HCT116 (cell line): ENCODE data around the gene OPCML. TPM values are rescaled to one million over a fixed set of nuclear protein-coding genes. Genes with fewer than 3 reads are reported as not detected.

Experiments
- ATAC-seq: fragments of 200-7000 bp; cut with Tn5 transposase; 2 replicates; pipeline ENCODE4 v1.9.1; 2020; ENCODE audit warnings: mild to moderate bottlenecking, moderate library complexity
- BruUV-seq: library from RNA; stranded (reverse); fragments of 400-500 nt; replicated peaks from 2 replicates; lab custom pipeline; 2021; lab: Mats Ljungman, UMichigan
- CTCF ChIA-PET: fragments of 300-600 bp; sonication (Branson Sonifier 250); formaldehyde crosslinking; loops from one replicate; lab custom pipeline; 2021; ENCODE audit warnings: antibody characterized with exemption; lab: Charles Lee
- POLR2A ChIA-PET: fragments of 300-600, 350-600 bp; sonication (Branson Sonifier 250); formaldehyde crosslinking; loops from one replicate; lab custom pipeline; 2021; ENCODE audit warnings: antibody characterized with exemption; lab: Charles Lee
- RAD21 ChIA-PET, 2 experiments: fragments of 300-600 bp; sonication (Branson Sonifier 250); formaldehyde crosslinking; loops; one replicate each; lab custom pipeline; 2023; ENCODE audit warnings: low total read pairs in 2 of 2; ENCODE audit not compliant: uncharacterized antibody in 2 of 2, unreplicated experiment in 2 of 2, low non-redundant PET in 1 of 2; lab: Charles Lee
- DNase-seq: peaks from one replicate; pipeline ENCODE4 v3.0.0-alpha.2; 2010; ENCODE audit warnings: low read depth, low spot score
- H2AFZ ChIP-seq: fragments of 200-600 bp; shearing (Covaris generic), sonication (generic); 2 replicates; pipeline ENCODE4 v1.6.1; 2017; ENCODE audit warnings: low read depth, mixed run types, mixed read lengths, antibody characterized with exemption, low read length; ENCODE audit not compliant: poor library complexity, severe bottlenecking
- H3K27ac ChIP-seq: 2 replicates; pipeline ENCODE4 v1.5.1; 2012; ENCODE audit warnings: low read depth, low read length
- H3K27me3 ChIP-seq: fragments of 200-600 bp; sonication (generic); 2 replicates; pipeline ENCODE4 v1.6.1; 2016; ENCODE audit warnings: mixed run types, low read length, mixed read lengths; ENCODE audit not compliant: insufficient read depth
- H3K36me3 ChIP-seq, 2 experiments: fragments of 200-500 bp in 1 of 2; fragments of 200-600 bp in 1 of 2; sonication (Bioruptor generic) in 1 of 2; sonication (generic) in 1 of 2; 2 replicates each; pipeline versions ENCODE4 v1.5.1 to v1.6.1; 2014 to 2016; ENCODE audit warnings: low read length in 2 of 2, inconsistent platforms in 1 of 2, mixed read lengths in 1 of 2, mixed run types in 1 of 2; ENCODE audit not compliant: insufficient read depth in 2 of 2, control insufficient read depth in 1 of 2
- H3K4me1 ChIP-seq, 2 experiments: fragments of 200-600 bp in 1 of 2; sonication (generic) in 1 of 2; 2 replicates each; pipeline versions ENCODE4 v1.5.1 to v1.6.1; 2012 to 2017; ENCODE audit warnings: low read length in 2 of 2, inconsistent platforms in 1 of 2, mild to moderate bottlenecking in 1 of 2, mixed read lengths in 1 of 2, mixed run types in 1 of 2, moderate library complexity in 1 of 2; ENCODE audit not compliant: insufficient read depth in 2 of 2, control insufficient read depth in 1 of 2
- H3K4me2 ChIP-seq: fragments of 200-600 bp; sonication (generic); 2 replicates; pipeline ENCODE4 v1.6.1; 2017; ENCODE audit warnings: mixed run types, low read length, mixed read lengths
- H3K4me3 ChIP-seq, 2 experiments: fragments of 200-600 bp in 1 of 2; sonication (generic) in 1 of 2; replicated peaks in 1 of 2; 2 replicates each; pipeline ENCODE4 v1.5.1; 2011 to 2016; ENCODE audit warnings: low read length in 2 of 2, control low read depth in 1 of 2, low read depth in 1 of 2, mild to moderate bottlenecking in 1 of 2, mixed read lengths in 1 of 2, mixed run types in 1 of 2
- H3K79me2 ChIP-seq: fragments of 200-600 bp; sonication (generic); 2 replicates; pipeline ENCODE4 v1.6.1; 2017; ENCODE audit warnings: mild to moderate bottlenecking, mixed run types, low read length, moderate library complexity, mixed read lengths; ENCODE audit not compliant: insufficient read depth
- H3K9ac ChIP-seq: fragments of 200-600 bp; sonication (generic); 2 replicates; pipeline ENCODE4 v1.6.1; 2016; ENCODE audit warnings: low read length, mixed read lengths
- H3K9me2 ChIP-seq: fragments of 200-600 bp; sonication (generic), shearing (Covaris generic); 2 replicates; pipeline ENCODE4 v1.6.1; 2017; ENCODE audit warnings: mixed run types, mild to moderate bottlenecking, moderate library complexity; ENCODE audit not compliant: insufficient read depth
- H3K9me3 ChIP-seq, 2 experiments: fragments of 200-500 bp in 1 of 2; fragments of 200-600 bp in 1 of 2; sonication (Bioruptor generic) in 1 of 2; sonication (generic) in 1 of 2; 2 replicates each; pipeline ENCODE4 v1.6.1; 2014 to 2017; ENCODE audit warnings: low read length in 2 of 2, mixed read lengths in 2 of 2, inconsistent platforms in 1 of 2, low read depth in 1 of 2, mild to moderate bottlenecking in 1 of 2, mixed run types in 1 of 2, moderate library complexity in 1 of 2; ENCODE audit not compliant: control insufficient read depth in 1 of 2, insufficient read depth in 1 of 2
- H4K20me1 ChIP-seq: fragments of 200-600 bp; sonication (generic), shearing (Covaris generic); 2 replicates; pipeline ENCODE4 v1.6.1; 2017; ENCODE audit warnings: mixed run types, mild to moderate bottlenecking, moderate library complexity; ENCODE audit not compliant: insufficient read depth
- CBX3 ChIP-seq: IDR thresholded peaks from 2 replicates; pipeline ENCODE4 v1.6.1; 2012; ENCODE audit warnings: low read depth
- EGR1 ChIP-seq: IDR thresholded peaks from 2 replicates; pipeline ENCODE4 v1.6.1; 2012; ENCODE audit warnings: low read depth
- EZH2 ChIP-seq: fragments of 200-600 bp; sonication (generic); IDR thresholded peaks from 2 replicates; pipeline ENCODE4 v1.6.1; 2017; ENCODE audit warnings: antibody characterized with exemption, mixed run types
- EZH2phosphoT487 ChIP-seq: fragments of 200-600 bp; IDR thresholded peaks from 2 replicates; pipeline ENCODE4 v1.6.1; 2018; ENCODE audit warnings: antibody characterized with exemption, borderline replicate concordance
- FOSL1 ChIP-seq: IDR thresholded peaks from 2 replicates; pipeline ENCODE4 v1.6.1; 2012; ENCODE audit warnings: low read depth
- JUND ChIP-seq: IDR thresholded peaks from 2 replicates; pipeline ENCODE4 v1.6.1; 2012
- POLR2A ChIP-seq: IDR thresholded peaks from 2 replicates; pipeline ENCODE4 v1.7.0; 2011; ENCODE audit warnings: borderline replicate concordance; ENCODE audit not compliant: insufficient read depth, insufficient read length; ENCODE audit errors: extremely low read depth
- POLR2AphosphoS5 ChIP-seq: IDR thresholded peaks from 2 replicates; pipeline ENCODE4 v1.6.1; 2011; ENCODE audit warnings: mild to moderate bottlenecking, low read depth, low read length, moderate library complexity
- SIN3A ChIP-seq: IDR thresholded peaks from 2 replicates; pipeline ENCODE4 v1.6.1; 2012; ENCODE audit warnings: low read depth
- SP1 ChIP-seq: IDR thresholded peaks from 2 replicates; pipeline ENCODE4 v1.6.1; 2012; ENCODE audit warnings: low read depth
- SRF ChIP-seq: IDR thresholded peaks from 2 replicates; pipeline ENCODE4 v1.6.1; 2012; ENCODE audit warnings: low read depth
- TCF7L2 ChIP-seq: IDR thresholded peaks from 2 replicates; pipeline ENCODE4 v1.7.0; 2011; ENCODE audit warnings: borderline replicate concordance, inconsistent platforms; ENCODE audit not compliant: insufficient read depth, insufficient read length; ENCODE audit errors: extremely low read depth
- YY1 ChIP-seq: IDR thresholded peaks from 2 replicates; pipeline ENCODE4 v1.6.1; 2011; ENCODE audit warnings: low read length, low read depth, moderate library complexity, mild to moderate bottlenecking; ENCODE audit not compliant: insufficient replicate concordance; ENCODE audit errors: extremely low read depth
- ZFX ChIP-seq: fragments of 450-650 bp; IDR thresholded peaks from 2 replicates; pipeline ENCODE4 v1.6.1; 2017
- ZNF274 ChIP-seq: fragments of 200-500 bp; sonication (Bioruptor generic); IDR thresholded peaks from 2 replicates; pipeline ENCODE4 v1.6.1; 2014; ENCODE audit warnings: mild to moderate bottlenecking, low read depth, low read length, inconsistent platforms
- intact Hi-C: fragments of 100-400 bp; cut with micrococcal nuclease; formaldehyde crosslinking; loops from 2 replicates; pipeline ENCODE4 v1.10.0; 2022
- total RNA-seq: library from RNA; stranded (reverse); gene quantifications from one replicate; pipeline ENCODE4 v1.2.1, GENCODE V29; 2021; ENCODE audit not compliant: unreplicated experiment
- TF ChIP-seq, protein P1 (sequence below): IDR thresholded peaks from 2 replicates; pipeline ENCODE4 v1.6.1; 2012
- TF ChIP-seq, protein P2 (sequence below), 3 experiments: fragments of 200-600 bp in 1 of 3; sonication (generic) in 1 of 3; IDR thresholded peaks in 2 of 3; conservative IDR thresholded peaks in 1 of 3; 2 replicates each; pipeline ENCODE4 v1.5.1; 2012 to 2017; ENCODE audit warnings: low read depth in 2 of 3, low read length in 2 of 3, antibody characterized with exemption in 1 of 3, borderline replicate concordance in 1 of 3, control low read depth in 1 of 3, mild to moderate bottlenecking in 1 of 3, mixed read lengths in 1 of 3, mixed run types in 1 of 3, moderate library complexity in 1 of 3; ENCODE audit not compliant: insufficient read depth in 1 of 3

Gene OPCML
- total RNA-seq, 1 experiment from 2014 or later: not detected

DNA sequence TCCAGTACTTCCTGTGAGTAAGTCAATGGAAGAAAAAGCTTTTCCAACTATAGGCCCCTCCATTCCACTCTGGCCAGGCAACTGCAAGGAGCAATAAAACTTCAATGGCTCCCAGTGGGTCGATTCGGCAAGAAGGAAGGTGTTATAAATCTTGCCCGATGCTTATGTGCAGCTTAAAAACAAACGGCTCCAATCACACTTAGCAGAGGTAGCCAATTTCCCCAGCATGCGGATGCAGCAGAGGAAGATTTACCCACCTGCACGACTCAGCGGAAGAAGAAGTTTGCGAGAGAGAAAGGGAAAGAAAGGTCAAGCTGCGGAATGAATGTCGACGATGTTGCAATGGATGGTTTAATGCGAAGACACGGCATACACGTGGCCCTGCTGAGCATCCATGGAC, 141.5 kb downstream of the OPCML start:
- ChIA-PET CTCF (no interaction called here), RAD21 (no interaction called here), POLR2A (no interaction called here)
- Histone ChIP-seq H3K36me3 (no peaks in the 10 kb centered on the region), H3K27me3 (no peaks in the 10 kb centered on the region), H3K4me1 (no peaks in the 10 kb centered on the region), H3K4me3 (no peak overlapping the region), H2AFZ (no peak overlapping the region), H3K79me2 (no peaks in the 10 kb centered on the region), H3K4me2 (no peak overlapping the region), H3K9ac (no peak overlapping the region), H3K27ac (no peak overlapping the region), H3K9me2 (no peaks in the 10 kb centered on the region), H4K20me1 (no peaks in the 10 kb centered on the region), H3K9me3 (peaks cover 0 to 9% of the 10 kb centered on the region in 2 experiments; a peak in 2 of 4 replicates)
- intact Hi-C loops: no loop called here
- ATAC-seq (no peak), DNase-seq (no peak)
- TF ChIP-seq SRF: no peak
- no peak for TF ChIP-seq YY1
- TF ChIP-seq POLR2AphosphoS5: no peak
- TF ChIP-seq EZH2: no peak
- no peak for TF ChIP-seq CBX3
- TF ChIP-seq FOSL1: no peak
- no peak for TF ChIP-seq JUND
- no peak for TF ChIP-seq EGR1
- TF ChIP-seq, protein P1, sequence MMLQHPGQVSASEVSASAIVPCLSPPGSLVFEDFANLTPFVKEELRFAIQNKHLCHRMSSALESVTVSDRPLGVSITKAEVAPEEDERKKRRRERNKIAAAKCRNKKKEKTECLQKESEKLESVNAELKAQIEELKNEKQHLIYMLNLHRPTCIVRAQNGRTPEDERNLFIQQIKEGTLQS: no peak
- no TSS peak for BruUV-seq

DNA sequence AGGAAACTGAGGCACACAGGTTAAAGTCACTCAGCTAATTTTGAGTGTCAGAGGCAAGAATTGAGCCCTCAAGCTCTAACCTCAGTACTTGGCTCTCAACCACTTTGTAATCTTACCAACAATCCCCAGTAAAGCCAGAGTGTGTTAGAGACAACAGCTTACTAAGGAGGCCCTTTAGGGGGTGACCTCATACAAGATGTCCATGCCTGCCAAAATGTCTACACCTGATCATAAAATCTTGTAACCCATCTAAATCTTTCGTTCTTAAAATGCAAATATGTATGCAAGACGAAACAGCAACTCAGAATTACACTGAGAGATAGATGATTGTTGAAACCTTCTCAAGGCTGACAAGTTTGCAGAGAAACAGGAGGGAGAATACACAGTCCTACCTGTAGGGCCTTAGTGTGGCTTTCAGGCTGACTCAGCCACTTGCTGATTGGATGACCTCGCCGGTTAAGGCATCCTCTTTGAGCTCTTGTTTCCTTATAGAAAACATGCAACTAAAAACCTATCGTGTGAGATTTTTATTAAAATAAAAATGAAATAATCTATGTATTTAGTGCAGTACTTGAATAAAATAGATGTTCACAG, 143.2 kb downstream of the OPCML start:
- no peak overlapping the region for H2AFZ ChIP-seq
- H3K9me2 ChIP-seq: no peaks in the 10 kb centered on the region
- H3K36me3 ChIP-seq: no peaks in the 10 kb centered on the region
- ATAC-seq (no peak), DNase-seq (no peak)
- H3K4me2 ChIP-seq: no peak overlapping the region
- H3K4me3 ChIP-seq: no peak overlapping the region
- intact Hi-C loops: no loop called here
- no peaks in the 10 kb centered on the region for H3K27me3 ChIP-seq
- peaks cover 3 to 6% of the 10 kb centered on the region in 2 experiments; a peak in 2 of 4 replicates for H3K9me3 ChIP-seq
- H3K79me2 ChIP-seq: no peaks in the 10 kb centered on the region
- H3K9ac ChIP-seq: no peak overlapping the region
- ChIA-PET POLR2A (no interaction called here), RAD21 (no interaction called here), CTCF (no interaction called here)
- no peaks in the 10 kb centered on the region for H3K4me1 ChIP-seq
- H4K20me1 ChIP-seq: no peaks in the 10 kb centered on the region
- BruUV-seq: no TSS peak
- no peak overlapping the region for H3K27ac ChIP-seq
- TF ChIP-seq SRF (no peak), TCF7L2 (no peak), ZFX (no peak), EZH2phosphoT487 (no peak), POLR2AphosphoS5 (no peak), EZH2 (no peak), YY1 (no peak), SP1 (no peak), POLR2A (no peak), JUND (no peak), EGR1 (no peak), ZNF274 (no peak), SIN3A (no peak)
- TF ChIP-seq, protein P2, sequence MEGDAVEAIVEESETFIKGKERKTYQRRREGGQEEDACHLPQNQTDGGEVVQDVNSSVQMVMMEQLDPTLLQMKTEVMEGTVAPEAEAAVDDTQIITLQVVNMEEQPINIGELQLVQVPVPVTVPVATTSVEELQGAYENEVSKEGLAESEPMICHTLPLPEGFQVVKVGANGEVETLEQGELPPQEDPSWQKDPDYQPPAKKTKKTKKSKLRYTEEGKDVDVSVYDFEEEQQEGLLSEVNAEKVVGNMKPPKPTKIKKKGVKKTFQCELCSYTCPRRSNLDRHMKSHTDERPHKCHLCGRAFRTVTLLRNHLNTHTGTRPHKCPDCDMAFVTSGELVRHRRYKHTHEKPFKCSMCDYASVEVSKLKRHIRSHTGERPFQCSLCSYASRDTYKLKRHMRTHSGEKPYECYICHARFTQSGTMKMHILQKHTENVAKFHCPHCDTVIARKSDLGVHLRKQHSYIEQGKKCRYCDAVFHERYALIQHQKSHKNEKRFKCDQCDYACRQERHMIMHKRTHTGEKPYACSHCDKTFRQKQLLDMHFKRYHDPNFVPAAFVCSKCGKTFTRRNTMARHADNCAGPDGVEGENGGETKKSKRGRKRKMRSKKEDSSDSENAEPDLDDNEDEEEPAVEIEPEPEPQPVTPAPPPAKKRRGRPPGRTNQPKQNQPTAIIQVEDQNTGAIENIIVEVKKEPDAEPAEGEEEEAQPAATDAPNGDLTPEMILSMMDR (IDR thresholded peaks at IDR 0.05 in 2 of 3, conservative IDR thresholded peaks at IDR 0.05 in 1 of 3; ENCODE audit: borderline replicate concordance in 1 of 3, insufficient read depth in 1 of 3, low read depth in 2 of 3, low read length in 2 of 3): no peak
